Mesenchymal stem cell (in vitro differentiated cells and primary cell): ENCODE data around the gene VPS33B.

ENCODE experiments used
- DNase-seq: peaks from one replicate; pipeline ENCODE4 v3.0.0-alpha.2; 2013
- H2AFZ ChIP-seq: one replicate; pipeline ENCODE4 v1.6.1; 2013; ENCODE audit warnings: low read depth, mild to moderate bottlenecking, control low read depth, inconsistent platforms, low read length, moderate library complexity
- H2AK5ac ChIP-seq: 2 replicates; pipeline ENCODE4 v1.6.1; 2013; ENCODE audit warnings: low read length, moderate library complexity, mild to moderate bottlenecking, inconsistent platforms; ENCODE audit not compliant: severe bottlenecking
- H2BK120ac ChIP-seq: one replicate; pipeline ENCODE4 v1.6.1; 2013; ENCODE audit warnings: low read depth, mild to moderate bottlenecking, inconsistent platforms, low read length, moderate library complexity
- H2BK12ac ChIP-seq, 2 experiments: one replicate each; pipeline ENCODE4 v1.6.1; 2013; ENCODE audit warnings: inconsistent platforms in 2 of 2, low read length in 2 of 2, mild to moderate bottlenecking in 2 of 2, moderate library complexity in 2 of 2, control low read depth in 1 of 2
- H2BK15ac ChIP-seq: one replicate; pipeline ENCODE4 v1.6.1; 2013; ENCODE audit warnings: mild to moderate bottlenecking, low read depth, inconsistent platforms; ENCODE audit not compliant: poor library complexity, severe bottlenecking
- H2BK5ac ChIP-seq: 2 replicates; pipeline ENCODE4 v1.6.1; 2013; ENCODE audit warnings: low read depth, mild to moderate bottlenecking, low read length, control low read depth, inconsistent platforms; ENCODE audit not compliant: poor library complexity, severe bottlenecking
- H3K14ac ChIP-seq, 2 experiments: one replicate each; pipeline ENCODE4 v1.6.1; 2013; ENCODE audit warnings: inconsistent platforms in 2 of 2, low read length in 2 of 2, control low read depth in 1 of 2, mild to moderate bottlenecking in 1 of 2, moderate library complexity in 1 of 2
- H3K18ac ChIP-seq, 2 experiments: one replicate each; pipeline ENCODE4 v1.6.1; 2013; ENCODE audit warnings: inconsistent platforms in 2 of 2, low read length in 2 of 2, control low read depth in 1 of 2, low read depth in 1 of 2, mild to moderate bottlenecking in 1 of 2
- H3K23ac ChIP-seq, 2 experiments: one replicate each; pipeline ENCODE4 v1.6.1; 2013; ENCODE audit warnings: inconsistent platforms in 2 of 2, low read length in 2 of 2, mild to moderate bottlenecking in 2 of 2, moderate library complexity in 2 of 2, control low read depth in 1 of 2
- H3K27ac ChIP-seq: 2 replicates; pipeline ENCODE4 v1.5.1; 2013; ENCODE audit warnings: mild to moderate bottlenecking, moderate library complexity, low read length, control low read depth, inconsistent platforms; ENCODE audit not compliant: poor library complexity, severe bottlenecking
- H3K27me3 ChIP-seq, 2 experiments: 2 replicates each; pipeline versions ENCODE4 v1.6.1 to v1.7.0; 2013; ENCODE audit warnings: low read length in 2 of 2, mild to moderate bottlenecking in 2 of 2, moderate library complexity in 2 of 2, control low read depth in 1 of 2, inconsistent platforms in 1 of 2; ENCODE audit not compliant: control insufficient read depth in 1 of 2, insufficient read depth in 1 of 2
- H3K36me3 ChIP-seq, 2 experiments: 2 replicates each; pipeline versions ENCODE4 v1.6.1 to v1.7.0; 2013; ENCODE audit warnings: low read length in 2 of 2, control low read depth in 1 of 2, inconsistent platforms in 1 of 2, low read depth in 1 of 2, mild to moderate bottlenecking in 1 of 2; ENCODE audit not compliant: insufficient read depth in 2 of 2, control insufficient read depth in 1 of 2
- H3K4ac ChIP-seq, 2 experiments: one replicate each; pipeline ENCODE4 v1.6.1; 2013; ENCODE audit warnings: inconsistent platforms in 2 of 2, low read length in 2 of 2, mild to moderate bottlenecking in 2 of 2, moderate library complexity in 2 of 2, control low read depth in 1 of 2, low read depth in 1 of 2
- H3K4me1 ChIP-seq: 2 replicates; pipeline ENCODE4 v1.6.1; 2013; ENCODE audit warnings: low read depth, low read length, control low read depth; ENCODE audit not compliant: control insufficient read depth, insufficient read depth
- H3K4me2 ChIP-seq: 2 replicates; pipeline ENCODE4 v1.6.1; 2013; ENCODE audit warnings: low read length, mild to moderate bottlenecking, inconsistent platforms; ENCODE audit not compliant: poor library complexity, severe bottlenecking
- H3K4me3 ChIP-seq, 2 experiments: 2 replicates each; pipeline versions ENCODE4 v1.5.1 to v1.7.0; 2013; ENCODE audit warnings: low read length in 2 of 2, mild to moderate bottlenecking in 2 of 2, control low read depth in 1 of 2, low read depth in 1 of 2; ENCODE audit not compliant: insufficient read depth in 1 of 2
- H3K79me1 ChIP-seq: replicated peaks from 2 replicates; pipeline ENCODE4 v1.6.1; 2013; ENCODE audit warnings: mild to moderate bottlenecking, control low read depth, low read length, inconsistent platforms; ENCODE audit not compliant: poor library complexity, severe bottlenecking
- H3K9ac ChIP-seq: 2 replicates; pipeline ENCODE4 v1.7.0; 2013; ENCODE audit warnings: mild to moderate bottlenecking, low read length, moderate library complexity
- H3K9me3 ChIP-seq: 2 replicates; pipeline ENCODE4 v1.7.0; 2013; ENCODE audit warnings: mild to moderate bottlenecking, low read length; ENCODE audit not compliant: control insufficient read depth
- H4K8ac ChIP-seq: one replicate; pipeline ENCODE4 v1.6.1; 2013; ENCODE audit warnings: inconsistent platforms, mild to moderate bottlenecking, low read length, moderate library complexity
- H4K91ac ChIP-seq: one replicate; pipeline ENCODE4 v1.6.1; 2013; ENCODE audit warnings: mild to moderate bottlenecking, low read length, inconsistent platforms
- WGBS: methylation state at CpG from one replicate; pipeline ENCODE4 v1.1.7; 2013; ENCODE audit warnings: mixed read lengths; 5-methylcytosine and 5-hydroxymethylcytosine counted together

Gene VPS33B

GRCh38 chr15:90972133-90972532, 50.3 kb downstream of the VPS33B start:
- no peak overlapping the region for H2BK12ac ChIP-seq
- H3K18ac ChIP-seq: no peak overlapping the region
- H2BK5ac ChIP-seq: no peak overlapping the region
- H3K9me3 ChIP-seq: no peaks in the 10 kb centered on the region
- no peak overlapping the region for H4K8ac ChIP-seq
- no peak overlapping the region for H2AK5ac ChIP-seq
- H4K91ac ChIP-seq: no peak overlapping the region
- no peak overlapping the region for H3K9ac ChIP-seq
- H3K79me1 ChIP-seq: peaks cover 4% of the 10 kb centered on the region
- DNase-seq: no peak
- no peaks in the 10 kb centered on the region for H3K4me1 ChIP-seq
- no peak overlapping the region for H3K4me3 ChIP-seq
- no peak overlapping the region for H2BK120ac ChIP-seq
- H3K36me3 ChIP-seq: peaks cover 16 to 62% of the 10 kb centered on the region in 2 experiments
- no peak overlapping the region for H3K4ac ChIP-seq
- no peak overlapping the region for H2BK15ac ChIP-seq
- no peaks in the 10 kb centered on the region for H3K27me3 ChIP-seq
- no peak overlapping the region for H2AFZ ChIP-seq
- H3K14ac ChIP-seq: no peak overlapping the region
- 100% methylated on average over 3 of the region's 5 CpGs for WGBS
- H3K4me2 ChIP-seq: no peak overlapping the region
- H3K23ac ChIP-seq: no peak overlapping the region
- no peak overlapping the region for H3K27ac ChIP-seq

- WGBS: 100% methylated on average over 6 of the region's 7 CpGs
- Histone ChIP-seq H2BK5ac (no peak overlapping the region), H2BK15ac (no peak overlapping the region), H3K9ac (no peak overlapping the region), H3K18ac (no peak overlapping the region), H3K36me3 (peaks cover 20 to 69% of the 10 kb centered on the region in 2 experiments), H3K9me3 (no peaks in the 10 kb centered on the region), H2AK5ac (no peak overlapping the region), H3K23ac (no peak overlapping the region), H2AFZ (no peak overlapping the region), H3K79me1 (peaks cover 2% of the 10 kb centered on the region), H4K91ac (no peak overlapping the region), H4K8ac (no peak overlapping the region), H3K14ac (no peak overlapping the region), H3K4me2 (no peak overlapping the region), H3K27ac (no peak overlapping the region), H2BK12ac (no peak overlapping the region), H3K4me3 (no peak overlapping the region), H3K4me1 (no peaks in the 10 kb centered on the region), H3K4ac (no peak overlapping the region), H2BK120ac (no peak overlapping the region), H3K27me3 (no peaks in the 10 kb centered on the region)
- no peak for DNase-seq
These were observed 52.1 kb downstream of the VPS33B start for GRCh38 chr15:90970274-90970673.

GRCh38 chr15:90968434-90968833, 54.0 kb downstream of the VPS33B start:
- H2AFZ ChIP-seq: no peak overlapping the region
- H2BK12ac ChIP-seq: no peak overlapping the region
- H3K27ac ChIP-seq: no peak overlapping the region

GRCh38 chr15:90967206-90967605, 55.2 kb downstream of the VPS33B start:
- DNase-seq: no peak
- Histone ChIP-seq H3K4me3 (no peak overlapping the region), H2BK120ac (no peak overlapping the region), H3K9me3 (no peaks in the 10 kb centered on the region), H2AK5ac (no peak overlapping the region), H2BK12ac (no peak overlapping the region), H2BK5ac (no peak overlapping the region), H3K9ac (no peak overlapping the region), H2BK15ac (no peak overlapping the region), H3K4ac (no peak overlapping the region), H2AFZ (no peak overlapping the region), H4K8ac (no peak overlapping the region), H3K4me2 (no peak overlapping the region), H3K23ac (no peak overlapping the region), H3K14ac (no peak overlapping the region), H3K36me3 (peaks cover 9 to 66% of the 10 kb centered on the region in 2 experiments), H3K27me3 (no peaks in the 10 kb centered on the region), H3K79me1 (peaks cover 2% of the 10 kb centered on the region), H3K18ac (no peak overlapping the region), H3K4me1 (no peaks in the 10 kb centered on the region), H4K91ac (no peak overlapping the region), H3K27ac (no peak overlapping the region)
- WGBS: 98% methylated on average over 5 of the region's 5 CpGs

More at GRCh38 chr15:90968434-90968833, 54.0 kb downstream of the VPS33B start:
- no peak for DNase-seq
- Histone ChIP-seq H3K9me3 (no peaks in the 10 kb centered on the region), H3K4ac (no peak overlapping the region), H2BK120ac (no peak overlapping the region), H2AK5ac (no peak overlapping the region), H4K91ac (no peak overlapping the region), H3K23ac (no peak overlapping the region), H3K27me3 (no peaks in the 10 kb centered on the region), H2BK5ac (no peak overlapping the region), H3K4me2 (no peak overlapping the region), H3K9ac (no peak overlapping the region), H3K4me1 (no peaks in the 10 kb centered on the region), H3K14ac (no peak overlapping the region), H3K36me3 (peaks cover 13 to 62% of the 10 kb centered on the region in 2 experiments), H3K79me1 (peaks cover 2% of the 10 kb centered on the region), H3K18ac (no peak overlapping the region), H2BK15ac (no peak overlapping the region), H3K4me3 (no peak overlapping the region), H4K8ac (no peak overlapping the region)
- 100% methylated on average over 1 of the region's 1 CpG for WGBS
